Measurements from ENCODE around the gene SLC24A5. TPM values are rescaled to one million over a fixed set of nuclear protein-coding genes. Genes with fewer than 3 reads are reported as not detected.

SLC24A5 gene
- polyA plus RNA-seq, 5 donors, result 0.31 to 0.66 TPM; not detected in 3

- DNase-seq, result no peak
Measured at GRCh38 chr15:48109856-48110531, 10.8 kb upstream of the SLC24A5 start.

- DNase-seq, result no peak
Measured at GRCh38 chr15:48112242-48112641, 8.5 kb upstream of the SLC24A5 start.

GRCh38 chr15:48119277-48119676 lies 1.5 kb upstream of the SLC24A5 start:
- DNase-seq, result no peak

GRCh38 chr15:48121849-48122248 lies 1.1 kb downstream of the SLC24A5 start:
- DNase-seq, result no peak

GRCh38 chr15:48126667-48127355 lies 6.0 kb downstream of the SLC24A5 start:
- DNase-seq, result no peak

GRCh38 chr15:48131324-48131723 lies 10.5 kb downstream of the SLC24A5 start:
- no peak for DNase-seq

- DNase-seq, result no peak
Measured at GRCh38 chr15:48132874-48133273, 12.1 kb downstream of the SLC24A5 start.

GRCh38 chr15:48143856-48144255 lies 23.1 kb downstream of the SLC24A5 start:
- no peak for DNase-seq

- DNase-seq, result no peak
Measured at GRCh38 chr15:48144889-48145288, 24.1 kb downstream of the SLC24A5 start.

- DNase-seq, result no peak
Measured at GRCh38 chr15:48145923-48146322, 25.1 kb downstream of the SLC24A5 start.

- DNase-seq, result no peak
Measured at GRCh38 chr15:48147358-48147757, 26.6 kb downstream of the SLC24A5 start.

GRCh38 chr15:48149858-48150257 lies 29.1 kb downstream of the SLC24A5 start:
- no peak for DNase-seq

GRCh38 chr15:48153526-48153925 lies 32.7 kb downstream of the SLC24A5 start:
- DNase-seq, result no peak

- no peak for DNase-seq
Measured at GRCh38 chr15:48168616-48169015, 47.8 kb downstream of the SLC24A5 start.

GRCh38 chr15:48170981-48171380 lies 50.2 kb downstream of the SLC24A5 start:
- no peak for DNase-seq

- no peak for DNase-seq
Measured at GRCh38 chr15:48175126-48175525, 54.3 kb downstream of the SLC24A5 start.

- no peak for DNase-seq
Measured at GRCh38 chr15:48176112-48176511, 55.3 kb downstream of the SLC24A5 start.

GRCh38 chr15:48176957-48177356 lies 56.2 kb downstream of the SLC24A5 start:
- no peak for DNase-seq

- peak; percentile 46 to 52 for DNase-seq
Measured at GRCh38 chr15:48177383-48177765, 56.6 kb downstream of the SLC24A5 start.

GRCh38 chr15:48177766-48178647 lies 57.2 kb downstream of the SLC24A5 start, which contains the start of gene MYEF2:
TSS of gene MYEF2 (minus strand) at chr15:48178295. CDS start at chr15:48178237, 58 bp downstream.
- DNase-seq, result peak; percentile 41 to 51

- DNase-seq, result no peak
Measured at GRCh38 chr15:48178648-48178931, 57.8 kb downstream of the SLC24A5 start.

GRCh38 chr15:48182749-48183148 lies 62.0 kb downstream of the SLC24A5 start:
- DNase-seq, result no peak

- no peak for DNase-seq
Measured at GRCh38 chr15:48185529-48185928, 64.7 kb downstream of the SLC24A5 start.

All from right lung (tissue), 5 donors.